HEK293 (cell line): ENCODE measurements around the gene MLH1.

Source experiments
- CTCF ChIP-seq: fragments of 450-650 bp; formaldehyde crosslinking; IDR thresholded peaks from 2 replicates; pipeline ENCODE4 v1.5.1; 2016; ENCODE audit warnings: missing biosample characterization, missing genetic modification characterization
- REST ChIP-seq: fragments of 450-650 bp; formaldehyde crosslinking; IDR thresholded peaks from 2 replicates; pipeline ENCODE4 v1.5.1; 2016; ENCODE audit warnings: missing biosample characterization, missing genetic modification characterization
- TCF7L2 ChIP-seq: IDR thresholded peaks from 2 replicates; pipeline ENCODE4 v1.6.1; 2011; ENCODE audit warnings: low read depth, mild to moderate bottlenecking, inconsistent platforms, low read length, moderate library complexity, borderline replicate concordance
- YY1 ChIP-seq: fragments of 450-650 bp; formaldehyde crosslinking; IDR thresholded peaks from 2 replicates; pipeline ENCODE4 v1.5.1; 2018; ENCODE audit warnings: missing biosample characterization, missing genetic modification characterization
- ZNF274 ChIP-seq, 2 experiments: fragments of 200-500 bp in 1 of 2; fragments of 450-650 bp in 1 of 2; sonication (Bioruptor generic) in 1 of 2; formaldehyde crosslinking in 1 of 2; IDR thresholded peaks; 2 replicates each; pipeline versions ENCODE4 v1.5.1 to v1.6.1; 2014 to 2016; ENCODE audit warnings: borderline replicate concordance in 1 of 2, inconsistent platforms in 1 of 2, low read length in 1 of 2, missing biosample characterization in 1 of 2, missing genetic modification characterization in 1 of 2
- ZNF394 ChIP-seq: fragments of 450-650 bp; formaldehyde crosslinking; IDR thresholded peaks from 2 replicates; pipeline ENCODE4 v1.5.1; 2016; ENCODE audit warnings: missing biosample characterization, missing genetic modification characterization, mild to moderate bottlenecking, moderate library complexity, borderline replicate concordance
- ZNF426 ChIP-seq: fragments of 450-650 bp; formaldehyde crosslinking; IDR thresholded peaks from 2 replicates; pipeline ENCODE4 v1.5.1; 2017; ENCODE audit warnings: missing biosample characterization, missing genetic modification characterization, mild to moderate bottlenecking, inconsistent platforms, moderate library complexity
- ZNF48 ChIP-seq: fragments of 450-650 bp; formaldehyde crosslinking; IDR thresholded peaks from 2 replicates; pipeline ENCODE4 v1.5.1; 2016; ENCODE audit warnings: missing biosample characterization, missing genetic modification characterization
- ZNF555 ChIP-seq: fragments of 450-650 bp; formaldehyde crosslinking; conservative IDR thresholded peaks from 2 replicates; pipeline ENCODE4 v1.5.1; 2017; ENCODE audit warnings: missing biosample characterization, mild to moderate bottlenecking, missing genetic modification characterization, inconsistent platforms
- ZNF664 ChIP-seq: fragments of 450-650 bp; formaldehyde crosslinking; IDR thresholded peaks from 2 replicates; pipeline ENCODE4 v1.5.1; 2016; ENCODE audit warnings: missing biosample characterization, missing genetic modification characterization
- ZNF785 ChIP-seq: fragments of 450-650 bp; formaldehyde crosslinking; IDR thresholded peaks from 2 replicates; pipeline ENCODE4 v1.5.1; 2016; ENCODE audit warnings: missing biosample characterization, missing genetic modification characterization

GRCh38 chr3:37096975-37097374, 103.7 kb downstream of the MLH1 start:
- no peak for TF ChIP-seq YY1
- TF ChIP-seq REST (tag by site-specific recombination) = no peak
- TF ChIP-seq ZNF785 (tag by site-specific recombination) = no peak
- TF ChIP-seq ZNF664 (tag by site-specific recombination) = no peak
- TF ChIP-seq CTCF = no peak
- no peak for TF ChIP-seq ZNF555 (tag by site-specific recombination)
- TF ChIP-seq ZNF274 (IDR thresholded peaks at IDR 0.05; ENCODE audit: low read length) = no peak
- no peak for TF ChIP-seq ZNF274 (tag by site-specific recombination; IDR thresholded peaks at IDR 0.05; ENCODE audit: borderline replicate concordance)
- TF ChIP-seq TCF7L2 = no peak
- no peak for TF ChIP-seq ZNF48 (tag by site-specific recombination)
- no peak for TF ChIP-seq ZNF394 (tag by site-specific recombination)
- TF ChIP-seq ZNF426 (tag by site-specific recombination) = no peak
